HG03039 (cell line): Measurements from ENCODE around the gene FARP1.

Experiments used
- ATAC-seq: cut with Tn5 transposase; IDR thresholded peaks from one replicate; pipeline ENCODE4 v1.9.1; 2021; ENCODE audit warnings: mild to moderate bottlenecking, moderate library complexity; ENCODE audit not compliant: unreplicated experiment

FARP1 gene

DNA sequence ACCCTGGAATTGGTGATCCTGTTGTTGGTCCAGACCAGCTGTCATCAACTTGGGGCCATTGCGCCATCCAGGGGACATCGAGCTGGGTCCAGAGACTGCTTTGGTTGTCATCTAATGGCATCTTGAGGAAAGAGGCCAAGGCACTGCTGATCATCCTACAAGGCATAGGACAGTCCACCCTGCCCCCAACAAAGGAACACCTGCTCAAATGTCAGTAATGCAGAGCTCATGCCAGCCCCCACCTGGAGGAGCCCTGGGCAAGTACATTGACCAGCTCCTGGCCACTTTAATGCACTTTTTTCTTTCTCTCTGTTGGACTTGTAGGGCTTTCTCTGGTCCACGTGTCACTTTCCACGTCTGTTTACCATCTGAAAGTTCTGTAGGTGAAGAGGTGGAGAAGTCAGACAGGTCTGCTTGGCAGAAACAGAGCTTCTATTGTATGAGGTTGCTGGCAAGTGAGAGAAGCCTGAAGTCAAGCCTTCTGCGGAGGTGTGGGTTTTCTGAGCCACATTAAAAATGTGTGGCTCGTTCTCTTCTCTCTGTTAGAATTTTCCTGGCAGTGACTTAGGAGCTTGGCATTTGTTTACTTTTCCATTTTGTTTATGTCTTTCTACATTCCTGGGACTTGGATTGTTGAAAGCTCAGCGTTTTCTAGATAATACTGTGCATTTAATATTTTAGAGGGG lies 158.2 kb downstream of the FARP1 start:
- no peak for ATAC-seq

- ATAC-seq = no peak
Observed at GRCh38 chr13:98301721-98302120, 158.8 kb downstream of the FARP1 start.

DNA sequence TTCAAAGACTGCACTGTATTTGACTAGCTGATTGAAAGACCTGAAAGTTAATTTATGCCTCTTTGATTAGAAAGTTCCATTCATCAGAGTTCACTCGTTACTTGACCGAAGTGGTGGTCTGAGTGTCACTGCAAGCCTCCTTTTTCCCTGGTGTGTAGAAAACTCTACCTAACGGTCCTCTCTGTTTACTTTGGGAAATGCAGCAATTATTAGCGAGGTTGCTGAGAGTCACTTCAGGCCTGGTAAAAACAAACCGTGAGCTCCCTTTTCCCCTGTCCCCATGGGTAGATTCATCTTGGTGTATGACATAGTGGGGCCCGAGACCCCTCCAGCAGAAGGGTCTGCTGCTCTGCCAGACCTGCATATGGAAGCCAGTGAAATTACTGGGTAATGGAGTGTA lies 161.0 kb downstream of the FARP1 start:
- ATAC-seq = no peak

DNA sequence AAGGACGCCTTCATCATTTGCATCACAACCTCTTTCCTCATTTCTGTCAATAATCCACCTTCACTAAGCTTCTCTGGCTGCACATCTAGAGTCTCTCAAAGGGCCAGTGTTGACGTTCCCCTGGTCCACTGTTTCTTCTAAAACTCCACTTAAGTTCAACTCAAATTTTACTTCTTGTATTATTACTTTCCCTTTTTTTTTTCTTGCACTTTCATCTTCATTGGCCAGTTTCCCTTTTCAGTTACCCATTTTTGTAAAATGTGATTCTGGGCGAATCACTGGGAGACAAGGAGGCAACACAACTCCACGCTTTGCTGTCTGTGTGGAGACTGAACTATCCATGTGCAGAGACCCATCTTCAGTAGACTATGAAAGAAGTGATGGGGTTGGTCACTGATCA lies 162.8 kb downstream of the FARP1 start:
- no peak for ATAC-seq

DNA sequence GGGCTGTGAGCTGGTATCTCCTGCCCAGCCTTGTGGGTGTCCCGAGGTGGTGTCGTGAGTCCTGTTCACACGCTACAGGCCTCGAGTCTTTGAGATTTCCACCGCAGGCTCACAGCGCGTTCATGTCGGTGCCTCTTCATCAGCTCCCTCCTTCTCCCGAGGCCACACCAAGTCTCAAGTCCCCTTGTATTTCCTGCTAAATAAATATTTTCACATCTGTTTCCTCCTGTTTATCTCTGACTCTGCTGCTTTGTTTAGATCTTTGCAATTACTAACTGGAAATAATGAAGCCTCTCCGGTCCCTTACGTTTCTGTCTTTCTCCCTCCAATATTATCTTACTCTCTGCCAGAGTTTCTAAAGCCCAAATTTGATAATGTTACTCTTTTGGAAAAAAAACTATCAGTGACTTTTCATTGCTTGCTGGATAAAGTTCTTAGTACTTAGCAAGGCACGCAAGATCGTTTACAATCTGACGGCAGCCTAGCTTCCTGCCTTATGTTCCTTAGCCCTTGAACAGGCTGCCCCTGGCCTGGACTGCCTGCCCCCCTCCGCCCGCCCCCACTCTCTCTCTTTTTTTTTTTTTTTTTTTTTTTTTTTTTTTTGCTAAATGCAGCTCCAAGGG lies 164.7 kb downstream of the FARP1 start:
- no peak for ATAC-seq

- no peak for ATAC-seq
Observed at GRCh38 chr13:98308086-98308911, 165.4 kb downstream of the FARP1 start.

DNA sequence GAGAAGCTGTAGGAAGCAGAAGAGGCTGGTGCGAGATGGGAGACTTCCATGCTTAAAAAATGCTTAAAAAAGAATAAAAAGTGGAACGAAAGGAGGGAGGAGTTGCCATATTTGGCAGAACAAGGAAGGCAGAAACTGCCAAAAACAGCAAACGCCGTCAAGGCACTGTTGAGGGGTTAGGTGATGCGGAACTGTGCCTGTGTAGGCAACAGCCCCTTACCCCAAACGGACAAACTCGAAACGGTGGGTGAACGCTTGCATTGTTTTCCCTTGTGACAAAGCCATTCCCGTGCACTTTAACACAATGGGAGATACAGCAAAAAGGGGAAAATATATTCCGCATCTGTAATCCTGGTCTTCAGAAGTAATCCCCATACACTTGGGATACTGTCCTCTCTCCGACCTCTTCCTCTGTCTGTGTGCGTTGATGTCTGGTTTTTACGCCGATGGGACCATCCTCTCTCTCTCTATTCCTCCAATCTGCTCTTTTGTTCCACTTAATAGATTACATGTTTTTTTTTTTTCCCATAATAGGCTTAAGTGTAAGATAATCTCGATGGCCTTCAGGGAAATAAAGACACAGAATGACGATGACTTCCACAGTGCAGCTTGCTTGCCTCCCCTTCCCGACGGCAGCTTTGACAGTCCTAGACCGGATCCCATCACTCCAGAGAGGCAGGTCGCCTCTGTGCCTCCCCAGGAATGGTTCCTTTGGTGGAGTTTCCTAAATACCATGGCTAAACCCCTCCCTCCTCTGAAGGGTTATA lies 166.9 kb downstream of the FARP1 start:
- no peak for ATAC-seq

DNA sequence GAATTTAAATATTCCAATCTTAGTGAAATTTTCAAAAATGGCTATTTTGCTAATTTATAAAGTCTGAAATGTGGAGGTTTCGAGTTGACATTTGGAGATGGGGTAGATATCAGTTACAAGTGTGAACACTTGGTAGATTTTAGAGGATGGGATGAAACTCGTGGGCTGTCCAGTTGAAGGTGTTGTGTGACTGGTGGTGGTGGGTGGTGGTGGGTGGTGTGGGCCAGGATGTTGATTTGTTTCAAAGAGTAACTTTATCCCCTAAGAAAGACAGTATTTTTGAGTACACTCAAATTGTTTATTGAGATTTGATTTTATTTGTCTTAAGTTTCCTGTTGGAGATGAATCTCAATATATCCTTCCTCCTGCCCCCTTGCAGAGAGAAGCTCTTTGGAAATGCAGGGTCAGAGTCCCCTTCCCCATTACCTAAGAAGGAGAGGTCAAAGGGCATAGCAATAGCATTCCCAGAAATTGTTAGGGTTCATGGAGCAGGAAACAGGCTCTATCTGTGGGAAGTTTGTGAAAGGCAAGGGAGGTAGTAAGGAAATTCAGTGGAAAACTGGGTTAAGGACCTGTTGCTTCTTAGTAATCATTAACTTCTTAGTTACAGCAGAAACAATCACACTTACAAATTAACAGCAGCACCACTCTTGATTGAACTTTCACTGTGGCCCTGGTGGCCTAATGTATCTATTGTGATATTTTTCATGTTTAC lies 167.7 kb downstream of the FARP1 start:
- no peak for ATAC-seq

DNA sequence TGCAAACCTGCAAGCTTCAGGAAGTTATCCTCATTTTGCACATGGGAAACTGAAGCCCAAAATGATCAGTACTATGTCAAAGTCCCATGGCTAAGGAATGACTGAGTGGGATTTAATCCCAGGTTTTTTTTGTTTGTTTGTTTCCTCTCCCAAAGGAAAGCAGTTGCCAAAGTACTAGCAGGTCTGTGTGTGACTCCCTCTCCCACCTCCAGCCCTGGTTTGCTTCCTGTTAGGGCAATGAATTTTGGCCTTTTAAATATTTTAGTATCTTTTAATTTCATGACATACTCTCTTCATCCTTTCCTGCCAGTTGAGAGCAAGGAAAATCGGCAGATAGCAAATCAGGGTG lies 168.3 kb downstream of the FARP1 start:
- ATAC-seq = no peak

- ATAC-seq = no peak
Observed at GRCh38 chr13:98312606-98313005, 169.7 kb downstream of the FARP1 start.

DNA sequence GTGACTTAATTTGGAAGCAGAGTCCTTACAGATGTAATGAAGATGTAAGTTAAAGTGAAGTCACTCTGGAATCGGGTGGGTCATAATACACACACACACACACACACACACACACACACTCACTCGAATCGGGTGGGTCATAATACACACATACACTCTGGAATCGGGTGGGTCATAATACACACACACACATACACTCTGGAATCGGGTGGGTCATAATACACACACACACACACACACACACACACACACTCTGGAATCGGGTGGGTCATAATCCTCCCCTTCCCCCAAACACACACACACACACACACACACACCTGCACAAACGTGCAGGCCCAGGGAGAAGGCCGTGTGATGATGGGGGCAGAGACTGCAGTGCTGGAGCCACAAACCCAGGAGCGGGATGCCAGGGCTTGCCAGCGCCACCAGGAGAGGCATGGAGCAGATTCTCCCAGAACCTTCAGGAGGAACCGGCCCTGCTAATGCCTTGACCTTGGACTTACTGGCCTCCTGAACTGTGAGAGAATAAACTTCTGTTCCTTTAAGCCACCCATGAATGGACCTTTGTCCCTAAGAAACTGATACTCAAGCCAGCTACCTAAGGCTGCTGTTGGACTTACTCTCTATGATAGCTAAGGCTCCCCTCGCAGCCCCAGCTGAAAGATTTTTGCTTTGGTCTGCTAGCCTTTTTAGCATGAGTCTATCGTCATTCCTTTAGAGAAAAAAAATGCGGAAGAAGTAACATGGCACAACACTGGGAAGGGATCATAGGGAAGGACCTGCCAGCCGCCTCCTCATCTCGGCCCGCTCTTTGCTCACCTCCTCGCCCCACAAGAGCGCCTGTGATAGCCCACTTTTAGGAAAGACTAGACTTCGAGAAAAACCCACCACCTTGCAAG lies 170.4 kb downstream of the FARP1 start:
- no peak for ATAC-seq

GRCh38 chr13:98313922-98314292 lies 171.0 kb downstream of the FARP1 start:
- no peak for ATAC-seq

GRCh38 chr13:98315466-98315865 lies 172.6 kb downstream of the FARP1 start:
- no peak for ATAC-seq

DNA sequence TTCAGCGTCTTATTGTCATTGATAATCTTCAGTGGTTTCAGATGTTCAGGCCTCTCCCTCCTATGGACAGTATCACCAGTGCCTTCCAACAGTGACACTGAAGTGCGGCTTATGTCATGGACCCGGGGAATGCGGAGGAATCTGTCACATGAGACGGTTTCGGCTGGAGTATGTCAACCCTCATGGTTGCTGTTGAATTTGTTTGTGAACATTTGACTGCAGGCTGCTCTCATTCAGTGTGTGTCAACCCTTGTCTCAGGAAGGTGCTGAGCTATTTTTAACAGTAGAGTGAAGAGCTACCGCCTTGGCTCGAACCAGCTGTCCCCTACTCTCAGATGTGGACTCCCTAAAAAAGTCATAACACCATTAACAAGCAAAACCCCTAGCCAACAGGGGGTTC lies 173.0 kb downstream of the FARP1 start:
- no peak for ATAC-seq

DNA sequence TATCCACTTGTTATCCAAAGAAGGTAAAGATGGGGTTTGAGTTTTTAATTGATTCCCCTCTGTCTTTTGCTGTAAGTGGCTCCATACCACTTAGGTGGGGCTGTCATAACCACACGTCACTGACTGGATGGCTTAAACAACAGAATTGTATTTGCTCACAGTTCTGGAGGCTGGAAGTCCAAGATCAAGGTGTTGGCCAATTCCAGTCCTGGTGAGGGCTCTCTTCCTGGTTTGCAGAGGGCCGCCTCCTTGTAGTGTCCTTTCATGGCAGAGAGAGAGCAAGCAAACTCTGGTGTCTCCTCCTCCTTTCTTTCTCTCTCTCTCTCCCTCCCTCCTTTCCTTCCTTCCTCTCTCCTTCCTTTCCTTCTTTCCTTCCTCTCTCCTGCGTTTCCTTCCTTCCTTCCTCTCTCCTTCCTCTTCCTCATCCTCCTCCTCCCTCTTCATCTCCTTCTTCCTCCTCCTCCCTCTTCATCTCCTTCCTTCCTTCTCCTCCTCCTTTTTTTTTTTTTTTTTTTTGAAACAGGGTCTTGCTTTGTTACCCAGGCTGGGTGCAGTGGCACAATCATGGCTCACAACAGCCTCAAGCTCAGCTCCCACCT lies 174.8 kb downstream of the FARP1 start:
- ATAC-seq = no peak

- ATAC-seq = no peak
Observed at GRCh38 chr13:98318263-98318878, 175.5 kb downstream of the FARP1 start.

DNA sequence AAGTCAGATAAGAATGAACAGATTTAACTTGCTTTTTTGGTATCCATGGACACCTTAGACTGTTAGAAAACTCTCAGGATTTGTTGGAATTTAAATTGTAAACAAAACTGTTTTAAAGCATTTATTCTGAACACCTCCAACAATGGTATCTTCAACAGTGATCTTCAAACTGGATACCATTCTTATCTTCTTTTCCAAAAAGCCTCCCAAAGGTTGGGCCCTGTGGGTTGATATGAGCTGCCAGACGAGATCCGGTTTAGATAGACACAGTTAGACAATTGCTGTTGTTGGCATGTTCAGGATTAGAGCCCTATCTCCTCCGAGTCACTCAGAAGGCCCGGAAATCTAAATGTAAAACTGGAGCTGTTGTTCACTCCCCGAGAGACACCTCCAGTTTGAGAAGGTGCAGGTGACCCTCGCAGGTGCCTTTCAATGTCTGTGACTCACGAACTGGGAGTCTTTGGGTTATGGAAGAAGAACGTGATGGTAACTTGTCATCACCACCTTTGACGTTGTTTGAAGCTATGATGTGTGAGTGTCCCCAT lies 177.7 kb downstream of the FARP1 start:
- ATAC-seq = no peak

DNA sequence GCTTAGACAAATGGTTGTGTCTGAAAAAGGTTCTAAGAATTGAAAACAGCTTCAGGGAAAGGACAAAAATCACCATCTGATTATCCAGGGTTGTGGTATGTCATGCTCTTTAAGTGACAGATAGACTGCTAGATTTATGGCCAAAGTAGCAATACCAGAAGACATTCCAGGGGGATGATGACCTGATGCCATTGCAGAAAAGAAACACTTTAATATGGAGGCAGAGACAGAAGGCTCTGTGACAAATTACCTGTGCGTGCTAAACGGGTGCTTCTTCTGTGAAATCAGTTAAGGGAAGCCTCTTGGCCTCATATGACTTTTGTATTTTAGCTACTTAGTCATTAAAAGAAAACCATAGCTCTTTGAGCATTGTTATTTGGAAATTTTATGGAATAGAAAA lies 178.5 kb downstream of the FARP1 start:
- no peak for ATAC-seq
